Measurements from ENCODE around the gene ASB2.

GRCh38 chr14:94009767-94010166 lies 33.4 kb upstream of the ASB2 start:
- TF ChIP-seq YY1 (IDR thresholded peaks at IDR 0.05; ENCODE audit: insufficient read depth, insufficient read length) = no peak
- no peak for TF ChIP-seq ZNF274 (IDR thresholded peaks at IDR 0.05; ENCODE audit: low read depth, low read length)

Measured in NT2/D1 (cell line).